Activated CD4-positive, alpha-beta memory T cell treated with anti-CD3 and anti-CD28 coated beads for 36 hours (primary cell): ENCODE data around the gene SH3RF3. TPM values are rescaled to one million over a fixed set of nuclear protein-coding genes. Genes with fewer than 3 reads are reported as not detected.

Source experiments
- CTCF ChIA-PET: fragments of 350-600 bp; sonication (Branson Sonifier 250); formaldehyde crosslinking; loops from one replicate; lab custom pipeline; 2021; ENCODE audit warnings: antibody characterized with exemption, inconsistent platforms; lab: Charles Lee
- POLR2A ChIA-PET: fragments of 350-600 bp; sonication (Branson Sonifier 250); formaldehyde crosslinking; loops from one replicate; lab custom pipeline; 2021; ENCODE audit warnings: antibody characterized with exemption; lab: Charles Lee
- DNase-seq: peaks from one replicate; pipeline ENCODE4 v3.0.0-alpha.2; 2020
- H3K27ac Mint-ChIP-seq: one replicate; pipeline ENCODE4 v1.8.0; 2021; ENCODE audit warnings: mixed read lengths
- H3K27me3 Mint-ChIP-seq: one replicate; pipeline ENCODE4 v1.8.0; 2021; ENCODE audit warnings: mixed read lengths
- H3K36me3 Mint-ChIP-seq: one replicate; pipeline ENCODE4 v1.8.0; 2021; ENCODE audit warnings: mixed read lengths
- H3K4me1 Mint-ChIP-seq: one replicate; pipeline ENCODE4 v1.8.0; 2021; ENCODE audit warnings: low read depth, mixed read lengths
- H3K4me3 Mint-ChIP-seq: one replicate; pipeline ENCODE4 v1.8.0; 2021; ENCODE audit warnings: mild to moderate bottlenecking, mixed read lengths
- H3K9me3 Mint-ChIP-seq: one replicate; pipeline ENCODE4 v1.8.0; 2021; ENCODE audit warnings: mixed read lengths
- intact Hi-C: fragments of 100-400 bp; cut with micrococcal nuclease; formaldehyde crosslinking; loops from one replicate; pipeline ENCODE4 v1.15.1; 2023
- total RNA-seq, 2 experiments: library from RNA; stranded (reverse); gene quantifications; one replicate each; pipeline ENCODE4 v1.2.3, GENCODE V29; 2021

SH3RF3 gene
- total RNA-seq, 2 experiments from 2014 or later: 0.33 to 0.34 TPM

GRCh38 chr2:109176928-109177327, 47.9 kb downstream of the SH3RF3 start:
- no peak for DNase-seq
- Mint-ChIP-seq H3K27me3 (peaks cover 9% of the 10 kb centered on the region), H3K27ac (no peak overlapping the region), H3K9me3 (peaks cover 13% of the 10 kb centered on the region), H3K36me3 (no peaks in the 10 kb centered on the region), H3K4me3 (no peak overlapping the region), H3K4me1 (peaks cover 5% of the 10 kb centered on the region)
- ChIA-PET CTCF (interaction anchor here (0.9 kb wide), 1 partner anchor 333 kb away, joined by 5 read pairs; no protein-coding TSS in a partner anchor), POLR2A (no interaction called here)
- intact Hi-C loops: no loop called here

GRCh38 chr2:109177635-109178034, 48.6 kb downstream of the SH3RF3 start:
- POLR2A ChIA-PET: no interaction called here

GRCh38 chr2:109178968-109179367, 50.0 kb downstream of the SH3RF3 start:
- Mint-ChIP-seq H3K36me3 (no peaks in the 10 kb centered on the region), H3K27ac (no peak overlapping the region), H3K4me1 (peaks cover 5% of the 10 kb centered on the region), H3K9me3 (peaks cover 17% of the 10 kb centered on the region), H3K27me3 (peaks cover 8% of the 10 kb centered on the region), H3K4me3 (no peak overlapping the region)
- DNase-seq: no peak
- intact Hi-C loops: no loop called here
- CTCF ChIA-PET: no interaction called here
- POLR2A ChIA-PET: no interaction called here

More at GRCh38 chr2:109177635-109178034, 48.6 kb downstream of the SH3RF3 start:
- Mint-ChIP-seq H3K36me3 (no peaks in the 10 kb centered on the region), H3K27me3 (peaks cover 9% of the 10 kb centered on the region), H3K9me3 (peaks cover 17% of the 10 kb centered on the region), H3K27ac (no peak overlapping the region), H3K4me3 (no peak overlapping the region), H3K4me1 (peaks cover 5% of the 10 kb centered on the region)
- CTCF ChIA-PET: no interaction called here
- intact Hi-C loops: no loop called here
- DNase-seq: no peak

GRCh38 chr2:109180786-109181185, 51.8 kb downstream of the SH3RF3 start:
- ChIA-PET POLR2A (no interaction called here), CTCF (no interaction called here)
- Mint-ChIP-seq H3K27ac (no peak overlapping the region), H3K27me3 (peaks cover 8% of the 10 kb centered on the region), H3K4me3 (no peak overlapping the region), H3K9me3 (peaks cover 15% of the 10 kb centered on the region), H3K4me1 (no peaks in the 10 kb centered on the region), H3K36me3 (no peaks in the 10 kb centered on the region)
- DNase-seq: no peak
- intact Hi-C loops: no loop called here

GRCh38 chr2:109182426-109182825, 53.4 kb downstream of the SH3RF3 start:
- intact Hi-C loops: no loop called here
- ChIA-PET POLR2A (no interaction called here), CTCF (no interaction called here)
- H3K4me3 Mint-ChIP-seq: no peak overlapping the region
- H3K4me1 Mint-ChIP-seq: no peaks in the 10 kb centered on the region
- peaks cover 15% of the 10 kb centered on the region for H3K9me3 Mint-ChIP-seq
- H3K36me3 Mint-ChIP-seq: no peaks in the 10 kb centered on the region
- no peak overlapping the region for H3K27ac Mint-ChIP-seq
- peaks cover 8% of the 10 kb centered on the region for H3K27me3 Mint-ChIP-seq
- no peak for DNase-seq

- no peak for DNase-seq
- ChIA-PET CTCF (no interaction called here), POLR2A (no interaction called here)
- Mint-ChIP-seq H3K4me3 (no peak overlapping the region), H3K4me1 (no peaks in the 10 kb centered on the region), H3K27me3 (peaks cover 8% of the 10 kb centered on the region), H3K27ac (no peak overlapping the region), H3K36me3 (no peaks in the 10 kb centered on the region), H3K9me3 (peaks cover 14% of the 10 kb centered on the region)
- intact Hi-C loops: no loop called here
These were observed 54.9 kb downstream of the SH3RF3 start for GRCh38 chr2:109183871-109184270.

GRCh38 chr2:109184368-109184767, 55.4 kb downstream of the SH3RF3 start:
- Mint-ChIP-seq H3K36me3 (no peaks in the 10 kb centered on the region), H3K27ac (no peak overlapping the region), H3K4me1 (no peaks in the 10 kb centered on the region), H3K4me3 (no peak overlapping the region), H3K9me3 (peaks cover 11% of the 10 kb centered on the region), H3K27me3 (peaks cover 9% of the 10 kb centered on the region)
- intact Hi-C loops: no loop called here
- POLR2A ChIA-PET: no interaction called here
- DNase-seq: no peak
- CTCF ChIA-PET: no interaction called here

- ChIA-PET CTCF (no interaction called here), POLR2A (no interaction called here)
- Mint-ChIP-seq H3K36me3 (no peaks in the 10 kb centered on the region), H3K27me3 (peaks cover 4% of the 10 kb centered on the region), H3K4me1 (no peaks in the 10 kb centered on the region), H3K9me3 (peaks cover 4% of the 10 kb centered on the region), H3K27ac (no peak overlapping the region), H3K4me3 (no peak overlapping the region)
- intact Hi-C loops: no loop called here
- no peak for DNase-seq
These were observed 56.3 kb downstream of the SH3RF3 start for GRCh38 chr2:109185338-109185737.

GRCh38 chr2:109185821-109186570, 57.0 kb downstream of the SH3RF3 start:
- H3K27me3 Mint-ChIP-seq: peaks cover 5% of the 10 kb centered on the region

GRCh38 chr2:109186656-109187250, 57.7 kb downstream of the SH3RF3 start:
- ChIA-PET POLR2A (no interaction called here), CTCF (no interaction called here)
- Mint-ChIP-seq H3K27ac (no peak overlapping the region), H3K27me3 (peaks cover 8% of the 10 kb centered on the region), H3K4me3 (no peak overlapping the region), H3K4me1 (no peaks in the 10 kb centered on the region), H3K9me3 (peaks cover 4% of the 10 kb centered on the region), H3K36me3 (no peaks in the 10 kb centered on the region)
- no peak for DNase-seq
- intact Hi-C loops: no loop called here

More at GRCh38 chr2:109185821-109186570, 57.0 kb downstream of the SH3RF3 start:
- Mint-ChIP-seq H3K4me1 (no peaks in the 10 kb centered on the region), H3K4me3 (no peak overlapping the region), H3K27ac (no peak overlapping the region), H3K36me3 (no peaks in the 10 kb centered on the region), H3K9me3 (peaks cover 4% of the 10 kb centered on the region)
- intact Hi-C loops: no loop called here
- POLR2A ChIA-PET: no interaction called here
- CTCF ChIA-PET: no interaction called here
- DNase-seq: no peak

- CTCF ChIA-PET: no interaction called here
- peaks cover 10% of the 10 kb centered on the region for H3K27me3 Mint-ChIP-seq
- H3K36me3 Mint-ChIP-seq: no peaks in the 10 kb centered on the region
- intact Hi-C loops: no loop called here
- no peaks in the 10 kb centered on the region for H3K9me3 Mint-ChIP-seq
- POLR2A ChIA-PET: no interaction called here
- H3K4me3 Mint-ChIP-seq: no peak overlapping the region
- no peak for DNase-seq
- no peaks in the 10 kb centered on the region for H3K4me1 Mint-ChIP-seq
- H3K27ac Mint-ChIP-seq: no peak overlapping the region
These were observed 58.9 kb downstream of the SH3RF3 start for GRCh38 chr2:109187711-109188495.

GRCh38 chr2:109188496-109188890, 59.5 kb downstream of the SH3RF3 start:
- no peak overlapping the region for H3K4me3 Mint-ChIP-seq
- CTCF ChIA-PET: no interaction called here
- no peaks in the 10 kb centered on the region for H3K36me3 Mint-ChIP-seq
- no peak for DNase-seq
- no peak overlapping the region for H3K27ac Mint-ChIP-seq
- no peaks in the 10 kb centered on the region for H3K4me1 Mint-ChIP-seq
- POLR2A ChIA-PET: no interaction called here
- no peaks in the 10 kb centered on the region for H3K9me3 Mint-ChIP-seq
- intact Hi-C loops: no loop called here
- H3K27me3 Mint-ChIP-seq: peaks cover 11% of the 10 kb centered on the region
